ENCODE data around the gene TEX264. TPM values are rescaled to one million over a fixed set of nuclear protein-coding genes. Genes with fewer than 3 reads are reported as not detected.

The TEX264 gene
- total and polyA plus RNA-seq, 2 experiments from 2014 or later, result 10.0 to 13.3 TPM

DNA sequence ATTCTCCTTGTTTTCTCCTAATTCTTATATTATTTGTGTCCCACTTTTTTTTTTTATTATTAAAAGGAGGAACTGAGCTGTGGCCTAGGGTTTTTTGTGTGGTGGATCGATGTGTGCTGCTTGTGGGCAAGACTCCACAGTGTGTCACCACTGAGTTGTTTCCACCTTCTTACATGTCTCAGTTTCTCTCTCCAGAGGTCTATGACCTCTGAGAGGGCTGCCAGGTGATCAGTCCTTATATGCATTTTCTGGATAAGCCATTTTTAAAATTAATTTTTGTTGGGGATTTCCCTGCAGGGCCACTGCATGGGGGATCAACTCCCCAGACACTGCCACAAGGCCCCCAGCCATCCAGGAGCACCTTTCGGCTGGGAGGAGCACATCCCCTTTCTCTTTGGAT, 80.2 kb downstream of the TEX264 start:
- H4K20me1 ChIP-seq (replicated peaks; ENCODE audit: insufficient read depth), result no peaks in the 10 kb centered on the region
- H3K9me2 ChIP-seq (ENCODE audit: insufficient read depth), result no peaks in the 10 kb centered on the region
- DNase-seq (ENCODE audit: low spot score) (no peak), ATAC-seq (no peak)
- H3K79me2 ChIP-seq (replicated peaks; ENCODE audit: insufficient read depth), result no peaks in the 10 kb centered on the region
- Mint-ChIP-seq H3K4me3 (no peak overlapping the region), H3K27me3 (ENCODE audit: insufficient read depth, low read depth, poor library complexity) (no peaks in the 10 kb centered on the region), H3K4me1 (peaks cover 24% of the 10 kb centered on the region), H3K36me3 (ENCODE audit: low read depth) (peaks cover 10% of the 10 kb centered on the region), H3K9me3 (peaks cover 38% of the 10 kb centered on the region), H3K27ac (no peak overlapping the region)
- no peak overlapping the region for H3K4me2 ChIP-seq
- H3K4me1 ChIP-seq (ENCODE audit: insufficient read depth), result peaks cover 25% of the 10 kb centered on the region; the same call in 1 of the 2 replicates
- TF ChIP-seq, protein P1, sequence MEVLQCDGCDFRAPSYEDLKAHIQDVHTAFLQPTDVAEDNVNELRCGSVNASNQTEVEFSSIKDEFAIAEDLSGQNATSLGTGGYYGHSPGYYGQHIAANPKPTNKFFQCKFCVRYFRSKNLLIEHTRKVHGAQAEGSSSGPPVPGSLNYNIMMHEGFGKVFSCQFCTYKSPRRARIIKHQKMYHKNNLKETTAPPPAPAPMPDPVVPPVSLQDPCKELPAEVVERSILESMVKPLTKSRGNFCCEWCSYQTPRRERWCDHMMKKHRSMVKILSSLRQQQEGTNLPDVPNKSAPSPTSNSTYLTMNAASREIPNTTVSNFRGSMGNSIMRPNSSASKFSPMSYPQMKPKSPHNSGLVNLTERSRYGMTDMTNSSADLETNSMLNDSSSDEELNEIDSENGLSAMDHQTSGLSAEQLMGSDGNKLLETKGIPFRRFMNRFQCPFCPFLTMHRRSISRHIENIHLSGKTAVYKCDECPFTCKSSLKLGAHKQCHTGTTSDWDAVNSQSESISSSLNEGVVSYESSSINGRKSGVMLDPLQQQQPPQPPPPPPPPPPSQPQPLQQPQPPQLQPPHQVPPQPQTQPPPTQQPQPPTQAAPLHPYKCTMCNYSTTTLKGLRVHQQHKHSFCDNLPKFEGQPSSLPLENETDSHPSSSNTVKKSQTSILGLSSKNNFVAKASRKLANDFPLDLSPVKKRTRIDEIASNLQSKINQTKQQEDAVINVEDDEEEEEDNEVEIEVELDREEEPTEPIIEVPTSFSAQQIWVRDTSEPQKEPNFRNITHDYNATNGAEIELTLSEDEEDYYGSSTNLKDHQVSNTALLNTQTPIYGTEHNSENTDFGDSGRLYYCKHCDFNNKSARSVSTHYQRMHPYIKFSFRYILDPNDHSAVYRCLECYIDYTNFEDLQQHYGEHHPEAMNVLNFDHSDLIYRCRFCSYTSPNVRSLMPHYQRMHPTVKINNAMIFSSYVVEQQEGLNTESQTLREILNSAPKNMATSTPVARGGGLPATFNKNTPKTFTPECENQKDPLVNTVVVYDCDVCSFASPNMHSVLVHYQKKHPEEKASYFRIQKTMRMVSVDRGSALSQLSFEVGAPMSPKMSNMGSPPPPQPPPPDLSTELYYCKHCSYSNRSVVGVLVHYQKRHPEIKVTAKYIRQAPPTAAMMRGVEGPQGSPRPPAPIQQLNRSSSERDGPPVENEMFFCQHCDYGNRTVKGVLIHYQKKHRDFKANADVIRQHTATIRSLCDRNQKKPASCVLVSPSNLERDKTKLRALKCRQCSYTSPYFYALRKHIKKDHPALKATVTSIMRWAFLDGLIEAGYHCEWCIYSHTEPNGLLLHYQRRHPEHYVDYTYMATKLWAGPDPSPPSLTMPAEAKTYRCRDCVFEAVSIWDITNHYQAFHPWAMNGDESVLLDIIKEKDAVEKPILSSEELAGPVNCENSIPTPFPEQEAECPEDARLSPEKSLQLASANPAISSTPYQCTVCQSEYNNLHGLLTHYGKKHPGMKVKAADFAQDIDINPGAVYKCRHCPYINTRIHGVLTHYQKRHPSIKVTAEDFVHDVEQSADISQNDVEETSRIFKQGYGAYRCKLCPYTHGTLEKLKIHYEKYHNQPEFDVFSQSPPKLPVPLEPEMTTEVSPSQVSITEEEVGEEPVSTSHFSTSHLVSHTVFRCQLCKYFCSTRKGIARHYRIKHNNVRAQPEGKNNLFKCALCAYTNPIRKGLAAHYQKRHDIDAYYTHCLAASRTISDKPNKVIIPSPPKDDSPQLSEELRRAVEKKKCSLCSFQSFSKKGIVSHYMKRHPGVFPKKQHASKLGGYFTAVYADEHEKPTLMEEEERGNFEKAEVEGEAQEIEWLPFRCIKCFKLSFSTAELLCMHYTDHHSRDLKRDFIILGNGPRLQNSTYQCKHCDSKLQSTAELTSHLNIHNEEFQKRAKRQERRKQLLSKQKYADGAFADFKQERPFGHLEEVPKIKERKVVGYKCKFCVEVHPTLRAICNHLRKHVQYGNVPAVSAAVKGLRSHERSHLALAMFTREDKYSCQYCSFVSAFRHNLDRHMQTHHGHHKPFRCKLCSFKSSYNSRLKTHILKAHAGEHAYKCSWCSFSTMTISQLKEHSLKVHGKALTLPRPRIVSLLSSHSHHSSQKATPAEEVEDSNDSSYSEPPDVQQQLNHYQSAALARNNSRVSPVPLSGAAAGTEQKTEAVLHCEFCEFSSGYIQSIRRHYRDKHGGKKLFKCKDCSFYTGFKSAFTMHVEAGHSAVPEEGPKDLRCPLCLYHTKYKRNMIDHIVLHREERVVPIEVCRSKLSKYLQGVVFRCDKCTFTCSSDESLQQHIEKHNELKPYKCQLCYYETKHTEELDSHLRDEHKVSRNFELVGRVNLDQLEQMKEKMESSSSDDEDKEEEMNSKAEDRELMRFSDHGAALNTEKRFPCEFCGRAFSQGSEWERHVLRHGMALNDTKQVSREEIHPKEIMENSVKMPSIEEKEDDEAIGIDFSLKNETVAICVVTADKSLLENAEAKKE (CRISPR knock-in tag; IDR thresholded peaks at IDR 0.05), result no peak
- TF ChIP-seq STAT1 (IDR thresholded peaks at IDR 0.05; ENCODE audit: unreplicated experiment) (no peak), POLR2AphosphoS5 (IDR thresholded peaks at IDR 0.05; ENCODE audit: low read depth) (no peak), EZH2phosphoT487 (IDR thresholded peaks at IDR 0.05; ENCODE audit: unreplicated experiment) (no peak), EZH2 (IDR thresholded peaks at IDR 0.05; ENCODE audit: low read depth, unreplicated experiment) (no peak), JUNB (IDR thresholded peaks at IDR 0.05; ENCODE audit: unreplicated experiment) (no peak), ZNF114 (CRISPR knock-in tag; IDR thresholded peaks at IDR 0.05) (no peak)
- TF ChIP-seq, protein P2, sequence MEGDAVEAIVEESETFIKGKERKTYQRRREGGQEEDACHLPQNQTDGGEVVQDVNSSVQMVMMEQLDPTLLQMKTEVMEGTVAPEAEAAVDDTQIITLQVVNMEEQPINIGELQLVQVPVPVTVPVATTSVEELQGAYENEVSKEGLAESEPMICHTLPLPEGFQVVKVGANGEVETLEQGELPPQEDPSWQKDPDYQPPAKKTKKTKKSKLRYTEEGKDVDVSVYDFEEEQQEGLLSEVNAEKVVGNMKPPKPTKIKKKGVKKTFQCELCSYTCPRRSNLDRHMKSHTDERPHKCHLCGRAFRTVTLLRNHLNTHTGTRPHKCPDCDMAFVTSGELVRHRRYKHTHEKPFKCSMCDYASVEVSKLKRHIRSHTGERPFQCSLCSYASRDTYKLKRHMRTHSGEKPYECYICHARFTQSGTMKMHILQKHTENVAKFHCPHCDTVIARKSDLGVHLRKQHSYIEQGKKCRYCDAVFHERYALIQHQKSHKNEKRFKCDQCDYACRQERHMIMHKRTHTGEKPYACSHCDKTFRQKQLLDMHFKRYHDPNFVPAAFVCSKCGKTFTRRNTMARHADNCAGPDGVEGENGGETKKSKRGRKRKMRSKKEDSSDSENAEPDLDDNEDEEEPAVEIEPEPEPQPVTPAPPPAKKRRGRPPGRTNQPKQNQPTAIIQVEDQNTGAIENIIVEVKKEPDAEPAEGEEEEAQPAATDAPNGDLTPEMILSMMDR (conservative IDR thresholded peaks at IDR 0.05; ENCODE audit: low read depth in 2 of 2), result no peak
- TF ChIP-seq, protein P3, sequence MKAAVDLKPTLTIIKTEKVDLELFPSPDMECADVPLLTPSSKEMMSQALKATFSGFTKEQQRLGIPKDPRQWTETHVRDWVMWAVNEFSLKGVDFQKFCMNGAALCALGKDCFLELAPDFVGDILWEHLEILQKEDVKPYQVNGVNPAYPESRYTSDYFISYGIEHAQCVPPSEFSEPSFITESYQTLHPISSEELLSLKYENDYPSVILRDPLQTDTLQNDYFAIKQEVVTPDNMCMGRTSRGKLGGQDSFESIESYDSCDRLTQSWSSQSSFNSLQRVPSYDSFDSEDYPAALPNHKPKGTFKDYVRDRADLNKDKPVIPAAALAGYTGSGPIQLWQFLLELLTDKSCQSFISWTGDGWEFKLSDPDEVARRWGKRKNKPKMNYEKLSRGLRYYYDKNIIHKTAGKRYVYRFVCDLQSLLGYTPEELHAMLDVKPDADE (IDR thresholded peaks at IDR 0.05), result no peak
- H3K27me3 ChIP-seq (ENCODE audit: insufficient read depth), result no peaks in the 10 kb centered on the region
- peak overlapping the region; percentile 69 for H2AFZ ChIP-seq
- H3K36me3 ChIP-seq (ENCODE audit: insufficient read depth), result 0 out of 2 replicates have a peak, but pooled peaks cover 3% of the 10 kb centered on the region
- no peak overlapping the region for H3K27ac ChIP-seq (ENCODE audit: low read depth)
- no peak overlapping the region for H3K4me3 ChIP-seq
- no peaks in the 10 kb centered on the region for H3F3A ChIP-seq (replicated peaks; ENCODE audit: low read depth)

Small RNA genes within 50 kb of the gene (small RNA-seq; reads per million reads assigned to genes)
- gene RNA5SP132 (ENCODE audit: low replicate concordance), result 72.6 reads per million, percentile 99 among the genes with 10 or more reads in this experiment

Other genes starting within 250 kb of the TEX264 start
- 25.5 and 28.1 TPM in 2 replicates for gene DCAF1, start 171.2 kb upstream of the TEX264 start, total RNA-seq (2014; rRNA removed; shearing (Covaris generic))
- gene DCAF1, start 171.2 kb upstream of the TEX264 start, polyA plus RNA-seq (2016; fragmentation: Nextera tagmentation; extraction: Ambion mirVana), result 10.8 and 12.5 TPM in 2 replicates
- 27.7 and 29.2 TPM in 2 replicates for gene RAD54L2, start 132.5 kb upstream of the TEX264 start, total RNA-seq (2014; rRNA removed; shearing (Covaris generic))
- gene RAD54L2, start 132.5 kb upstream of the TEX264 start, polyA plus RNA-seq (2016; fragmentation: Nextera tagmentation; extraction: Ambion mirVana), result 9.2 and 9.4 TPM in 2 replicates
- 5.1 and 5.2 TPM in 2 replicates for gene GRM2, start 35.8 kb downstream of the TEX264 start, total RNA-seq (2014; rRNA removed; shearing (Covaris generic))
- gene GRM2, start 35.8 kb downstream of the TEX264 start, polyA plus RNA-seq (2016; fragmentation: Nextera tagmentation; extraction: Ambion mirVana), result 2.1 and 3.1 TPM in 2 replicates
- not detected in 2 replicates for gene IQCF6, start 108.0 kb downstream of the TEX264 start, total RNA-seq (2014; rRNA removed; shearing (Covaris generic))
- gene IQCF6, start 108.0 kb downstream of the TEX264 start, polyA plus RNA-seq (2016; fragmentation: Nextera tagmentation; extraction: Ambion mirVana), result not detected in 2 replicates
- gene IQCF2, start 190.4 kb downstream of the TEX264 start, total RNA-seq (2014; rRNA removed; shearing (Covaris generic)), result not detected in 2 replicates
- gene IQCF2, start 190.4 kb downstream of the TEX264 start, polyA plus RNA-seq (2016; fragmentation: Nextera tagmentation; extraction: Ambion mirVana), result not detected in 2 replicates
- not detected in 2 replicates for gene IQCF5, start 204.3 kb downstream of the TEX264 start, total RNA-seq (2014; rRNA removed; shearing (Covaris generic))
- not detected in 2 replicates for gene IQCF5, start 204.3 kb downstream of the TEX264 start, polyA plus RNA-seq (2016; fragmentation: Nextera tagmentation; extraction: Ambion mirVana)
- gene IQCF1, start 232.1 kb downstream of the TEX264 start, total RNA-seq (2014; rRNA removed; shearing (Covaris generic)), result not detected in 2 replicates
- gene IQCF1, start 232.1 kb downstream of the TEX264 start, polyA plus RNA-seq (2016; fragmentation: Nextera tagmentation; extraction: Ambion mirVana), result not detected in 2 replicates

Data from GM23338 (cell line).